ENCODE results near the gene EPAS1. TPM values are rescaled to one million over a fixed set of nuclear protein-coding genes. Genes with fewer than 3 reads are reported as not detected.

Gene EPAS1
- total and polyA plus RNA-seq, 2 of the 8 experiments (the other 6 are each of a cell fraction or from before 2014, with no cell fraction given) = 2.0 to 4.9 TPM

GRCh38 chr2:46390901-46391395 is 93.7 kb downstream of the EPAS1 start:
- Histone ChIP-seq H2AFZ (ENCODE audit: low read length) (no peak overlapping the region), H3K9ac (replicated peaks in 1 of 4; ENCODE audit: extremely low read depth in 1 of 4, low read depth in 3 of 4, low read length in 3 of 4) (no peak overlapping the region), H3K4ac (replicated peaks; ENCODE audit: insufficient read length, low read depth, low read length) (no peak overlapping the region), H4K20me1 (replicated peaks in 1 of 2; ENCODE audit: control insufficient read depth in 1 of 2, insufficient read depth in 2 of 2, low read length in 2 of 2) (no peaks in the 10 kb centered on the region), H2BK120ac (replicated peaks; ENCODE audit: low read depth, low read length) (no peak overlapping the region), H3K27me3 (replicated peaks in 1 of 4; ENCODE audit: control insufficient read depth in 3 of 4, extremely low read depth in 1 of 4, insufficient read depth in 3 of 4, low read length in 3 of 4) (no peaks in the 10 kb centered on the region), H3K36me3 (ENCODE audit: control insufficient read depth in 2 of 4, insufficient read depth in 4 of 4, low read length in 3 of 4) (no peaks in the 10 kb centered on the region), H3K23ac (ENCODE audit: insufficient read length) (no peak overlapping the region), H3K4me3 (ENCODE audit: extremely low read depth in 1 of 4, insufficient read depth in 2 of 4, low read depth in 3 of 4, low read length in 4 of 4) (no peak overlapping the region), H2AK5ac (ENCODE audit: low read depth, low read length) (no peak overlapping the region), H3K14ac (ENCODE audit: insufficient read length) (no peak overlapping the region), H2BK20ac (ENCODE audit: low read length) (no peak overlapping the region), H3K79me1 (ENCODE audit: low read depth, low read length) (no peaks in the 10 kb centered on the region), H2BK15ac (ENCODE audit: low read length) (no peak overlapping the region), H4K91ac (replicated peaks; ENCODE audit: insufficient read length, low read length) (no peak overlapping the region), H3K9me3 (ENCODE audit: insufficient read depth in 2 of 2, low read depth in 1 of 2, low read length in 1 of 2) (no peaks in the 10 kb centered on the region), H4K8ac (ENCODE audit: extremely low read depth, insufficient read depth, low read length) (no peak overlapping the region), H3K4me2 (ENCODE audit: insufficient read depth in 1 of 2, low read depth in 2 of 2, low read length in 2 of 2) (no peak overlapping the region), H2BK5ac (ENCODE audit: low read depth, low read length) (no peak overlapping the region), H3K56ac (replicated peaks; ENCODE audit: insufficient read length, low read depth, low read length) (no peak overlapping the region), H3K4me1 (replicated peaks in 1 of 4; ENCODE audit: control insufficient read depth in 3 of 4, insufficient read depth in 4 of 4, low read length in 3 of 4) (no peaks in the 10 kb centered on the region), H3K18ac (ENCODE audit: extremely low read depth, low read length) (no peak overlapping the region), H3K79me2 (ENCODE audit: control insufficient read depth in 1 of 2, insufficient read depth in 2 of 2, low read length in 2 of 2) (no peaks in the 10 kb centered on the region), H3K27ac (ENCODE audit: low read depth, low read length) (no peak overlapping the region), H4K5ac (ENCODE audit: insufficient read length, low read depth, low read length) (no peak overlapping the region), H2BK12ac (ENCODE audit: low read depth, low read length) (no peak overlapping the region), H3K23me2 (ENCODE audit: low read depth, low read length) (no peaks in the 10 kb centered on the region; the same call in 1 of the 2 replicates)
- no peak for FAIRE-seq
- WGBS, 2 experiments (ENCODE audit: extremely low coverage in 1 of 2, insufficient coverage in 1 of 2, insufficient read length in 1 of 2, insufficient replicate concordance in 2 of 2, low coverage in 1 of 2, low lambda C conversion rate in 2 of 2, missing lambda C conversion rate in 1 of 2) = 88% methylated on average over 7 of the region's 7 CpGs; no CpG with 5 or more reads in 1 of the 2 experiments
- POLR2A ChIA-PET (ENCODE audit: partially characterized antibody) = no interaction called here
- DNase-seq (ENCODE audit: low read depth in 1 of 2, low spot score in 2 of 2) = no peak
- TF ChIP-seq SAP30 (IDR thresholded peaks at IDR 0.05; ENCODE audit: insufficient read depth, insufficient replicate concordance, low read length) (no peak), POLR2A (IDR thresholded peaks at IDR 0.05; ENCODE audit: control extremely low read depth in 1 of 2, low read depth in 2 of 2, low read length in 2 of 2) (no peak), TCF12 (IDR thresholded peaks at IDR 0.05; ENCODE audit: low read depth, low read length) (no peak), SP4 (IDR thresholded peaks at IDR 0.05; ENCODE audit: low read length) (no peak), KDM1A (IDR thresholded peaks at IDR 0.05; ENCODE audit: borderline replicate concordance, low read length) (no peak), CREB1 (IDR thresholded peaks at IDR 0.05) (no peak), TBP (IDR thresholded peaks at IDR 0.05; ENCODE audit: low read depth, low read length) (no peak), SP1 (IDR thresholded peaks at IDR 0.05; ENCODE audit: low read depth, low read length) (no peak), SP2 (IDR thresholded peaks at IDR 0.05; ENCODE audit: low read length) (no peak)
- CTCF ChIA-PET (ENCODE audit: partially characterized antibody) = interaction anchor here (0.6 to 0.7 kb wide), 3 partner anchors 10 to 44 kb away, joined by 3 read pairs; no protein-coding TSS in a partner anchor
